Neuron (in vitro differentiated cells): ENCODE data around the gene FSHB.

Experiments used
- H2AFZ ChIP-seq: one replicate; pipeline ENCODE4 v1.6.1; 2013; ENCODE audit warnings: low read depth, mild to moderate bottlenecking, inconsistent platforms, low read length, moderate library complexity
- H3K27me3 ChIP-seq: one replicate; pipeline ENCODE4 v1.6.1; 2013; ENCODE audit warnings: low read length; ENCODE audit not compliant: insufficient read depth
- H3K36me3 ChIP-seq: one replicate; pipeline ENCODE4 v1.6.1; 2013; ENCODE audit warnings: low read length; ENCODE audit not compliant: insufficient read depth
- H3K4me1 ChIP-seq: one replicate; pipeline ENCODE4 v1.6.1; 2013; ENCODE audit warnings: low read length; ENCODE audit not compliant: insufficient read depth
- H3K4me3 ChIP-seq: 2 replicates; pipeline ENCODE4 v1.5.1; 2013; ENCODE audit warnings: mild to moderate bottlenecking, low read length, moderate library complexity
- H3K9me3 ChIP-seq: one replicate; pipeline ENCODE4 v1.6.1; 2013; ENCODE audit warnings: low read length

FSHB gene

DNA sequence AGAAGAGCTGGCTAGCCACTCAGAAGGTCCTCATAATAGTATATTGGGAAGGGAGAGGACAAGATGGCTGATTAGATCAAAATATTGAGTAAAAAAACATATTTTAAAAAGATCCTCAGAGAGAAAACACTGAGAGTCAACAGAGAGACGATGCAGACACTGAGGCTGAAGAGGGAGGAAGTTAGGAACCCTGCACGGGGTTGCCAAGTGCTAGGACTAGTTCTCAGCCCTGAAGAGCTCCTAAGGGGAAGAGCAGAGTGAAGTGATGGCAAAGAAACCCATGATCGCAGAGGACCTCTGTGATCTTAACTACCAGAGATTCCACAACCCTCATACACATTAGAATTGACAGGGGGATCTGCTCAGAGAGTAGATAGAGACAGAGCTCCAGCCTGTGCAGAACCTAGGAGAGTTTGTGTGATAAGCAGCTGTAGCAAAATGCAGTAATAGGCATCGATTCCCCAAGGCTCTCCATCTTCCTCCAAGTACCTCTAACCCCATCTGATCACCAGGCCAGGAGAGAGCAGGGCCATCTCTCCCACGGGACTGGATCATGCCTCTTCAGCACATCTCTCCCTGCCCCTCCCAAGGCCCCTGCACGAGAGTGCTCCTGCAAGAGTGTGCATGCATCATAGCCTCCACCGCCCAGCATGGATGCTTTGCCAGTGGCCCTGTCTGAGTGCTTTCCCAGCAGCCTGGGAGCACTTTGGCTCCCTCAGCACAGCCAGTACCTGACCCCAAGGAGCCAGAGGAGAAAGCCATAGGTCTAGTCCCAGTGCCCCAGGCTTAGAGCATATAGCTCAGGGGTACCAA is 50.9 kb downstream of the FSHB start:
- peaks cover 6% of the 10 kb centered on the region for H3K4me1 ChIP-seq
- no peak overlapping the region for H3K4me3 ChIP-seq
- H3K36me3 ChIP-seq: no peaks in the 10 kb centered on the region
- H3K27me3 ChIP-seq: no peaks in the 10 kb centered on the region
- H3K9me3 ChIP-seq: no peaks in the 10 kb centered on the region
- no peak overlapping the region for H2AFZ ChIP-seq

GRCh38 chr11:30282289-30282631 is 51.4 kb downstream of the FSHB start:
- Histone ChIP-seq H3K27me3 (no peaks in the 10 kb centered on the region), H2AFZ (no peak overlapping the region), H3K4me1 (peaks cover 11% of the 10 kb centered on the region), H3K4me3 (no peak overlapping the region), H3K9me3 (no peaks in the 10 kb centered on the region), H3K36me3 (no peaks in the 10 kb centered on the region)
